HepG2 (cell line): ENCODE results near the gene NEDD4L. TPM values are rescaled to one million over a fixed set of nuclear protein-coding genes. Genes with fewer than 3 reads are reported as not detected.
A peak's percentile ranks its signal among the peaks of the same experiment; 100 is the strongest.

ENCODE experiments used
- ATAC-seq: fragments of 200-7000 bp; cut with Tn5 transposase; 3 replicates; pipeline ENCODE4 v1.9.1; 2020; ENCODE audit warnings: mild to moderate bottlenecking, moderate library complexity
- BruUV-seq: library from RNA; stranded (reverse); fragments of 400-500 nt; replicated peaks from 2 replicates; lab custom pipeline; 2021; lab: Mats Ljungman, UMichigan
- CTCF ChIA-PET: fragments of 300-600 bp; formaldehyde crosslinking; extraction: SDS; loops from one replicate; lab custom pipeline; 2021; ENCODE audit warnings: low total read pairs, inconsistent platforms, low intra/inter-chr PET ratio; lab: Yijun Ruan, JAX
- POLR2A ChIA-PET: fragments of 350-600 bp; sonication (Branson Sonifier 250); formaldehyde crosslinking; loops from one replicate; lab custom pipeline; 2020; ENCODE audit warnings: antibody characterized with exemption, inconsistent platforms; lab: Yijun Ruan, JAX
- DNase-seq: peaks from one replicate; pipeline ENCODE4 v3.0.0-alpha.2; 2015; ENCODE audit warnings: low spot score
- FAIRE-seq: peaks from 3 replicates; lab custom pipeline; 2011; peaks lifted over from hg19 to GRCh38; lab: Jason Lieb, UNC
- H2AFZ ChIP-seq: one replicate; pipeline ENCODE4 v1.6.1; 2011; ENCODE audit warnings: low read length, inconsistent platforms
- H3K27ac ChIP-seq: fragments of 300-600 bp; 3 replicates; pipeline ENCODE4 v1.8.0; 2011; ENCODE audit warnings: mixed run types, mild to moderate bottlenecking, mixed read lengths, low read length, inconsistent platforms; ENCODE audit not compliant: insufficient read depth; ENCODE audit errors: extremely low read length
- H3K27me3 ChIP-seq, 2 experiments: fragments of 200-600 bp in 1 of 2; 2 replicates in 1 of 2; 3 replicates in 1 of 2; pipeline versions ENCODE4 v1.6.0 to v1.8.0; 2011; ENCODE audit warnings: low read length in 2 of 2, mild to moderate bottlenecking in 2 of 2, moderate library complexity in 2 of 2, inconsistent platforms in 1 of 2; ENCODE audit not compliant: insufficient read depth in 2 of 2, control insufficient read depth in 1 of 2
- H3K36me3 ChIP-seq, 2 experiments: fragments of 200-600 bp in 1 of 2; replicated peaks in 1 of 2; 2 replicates in 1 of 2; 3 replicates in 1 of 2; pipeline versions ENCODE4 v1.5.1 to v1.8.0; 2011; ENCODE audit warnings: low read length in 2 of 2, inconsistent platforms in 1 of 2; ENCODE audit not compliant: insufficient read depth in 2 of 2, control insufficient read depth in 1 of 2
- H3K4me1 ChIP-seq: 2 replicates; pipeline ENCODE4 v1.5.1; 2012; ENCODE audit warnings: low read length, inconsistent platforms; ENCODE audit not compliant: insufficient read depth
- H3K4me2 ChIP-seq: 2 replicates; pipeline ENCODE4 v1.6.0; 2011; ENCODE audit warnings: low read depth, low read length, inconsistent platforms
- H3K4me3 ChIP-seq, 3 experiments: fragments of 200-600 bp in 1 of 3; sonication (generic), shearing (Covaris generic) in 1 of 3; replicated peaks in 1 of 3; 2 replicates each; pipeline ENCODE4 v1.5.1; 2011 to 2016; ENCODE audit warnings: low read length in 3 of 3, inconsistent platforms in 2 of 3, low read depth in 2 of 3, mild to moderate bottlenecking in 2 of 3, control low read depth in 1 of 3, mixed read lengths in 1 of 3; ENCODE audit not compliant: insufficient read depth in 1 of 3
- H3K79me2 ChIP-seq: one replicate; pipeline ENCODE4 v1.6.1; 2011; ENCODE audit warnings: low read length, inconsistent platforms; ENCODE audit not compliant: insufficient read depth
- H3K9ac ChIP-seq: 2 replicates; pipeline ENCODE4 v1.6.0; 2011; ENCODE audit warnings: mild to moderate bottlenecking, low read depth, low read length, inconsistent platforms; ENCODE audit not compliant: insufficient read depth
- H3K9me3 ChIP-seq: 2 replicates; pipeline ENCODE4 v1.5.1; 2012; ENCODE audit warnings: mild to moderate bottlenecking, low read length
- H4K20me1 ChIP-seq: 2 replicates; pipeline ENCODE4 v1.6.0; 2011; ENCODE audit warnings: inconsistent platforms, mild to moderate bottlenecking, low read length, moderate library complexity; ENCODE audit not compliant: insufficient read depth
- BRD4 ChIP-seq: sonication (generic); formaldehyde crosslinking; IDR thresholded peaks from 2 replicates; pipeline ENCODE4 v1.4.0; 2020; ENCODE audit warnings: missing genetic modification reagents
- CHD2 ChIP-seq: IDR thresholded peaks from 2 replicates; pipeline ENCODE4 v1.6.1; 2011; ENCODE audit warnings: low read depth, low read length, improper control_type of control experiment
- IKZF1 ChIP-seq: fragments of 450-650 bp; IDR thresholded peaks from 2 replicates; pipeline ENCODE4 v1.7.1; 2016
- KLF6 ChIP-seq: IDR thresholded peaks from 2 replicates; pipeline ENCODE4 v1.8.0; 2016; ENCODE audit warnings: missing biosample characterization, missing genetic modification reagents
- POGZ ChIP-seq: sonication (generic); formaldehyde crosslinking; IDR thresholded peaks from 2 replicates; pipeline ENCODE4 v1.4.0; 2020; ENCODE audit warnings: mild to moderate bottlenecking, missing genetic modification reagents
- PRDM10 ChIP-seq: sonication (generic); formaldehyde crosslinking; IDR thresholded peaks from 2 replicates; pipeline ENCODE4 v1.4.0; 2020; ENCODE audit warnings: low read depth, missing genetic modification reagents
- SIN3A ChIP-seq: IDR thresholded peaks from 2 replicates; pipeline ENCODE4 v1.6.1; 2011; ENCODE audit warnings: low read depth, mild to moderate bottlenecking, control low read depth, low read length, borderline replicate concordance
- SMARCC2 ChIP-seq: fragments of 450-650 bp; IDR thresholded peaks from 2 replicates; pipeline ENCODE4 v1.6.1; 2017; ENCODE audit warnings: antibody characterized with exemption, mild to moderate bottlenecking
- SRSF4 ChIP-seq: fragments of 200-400 bp; formaldehyde crosslinking; IDR thresholded peaks from one replicate; pipeline ENCODE4 v1.6.1; 2018; ENCODE audit warnings: mild to moderate bottlenecking, low read depth, low read length, moderate library complexity; ENCODE audit not compliant: poor library complexity, severe bottlenecking
- THAP9 ChIP-seq: sonication (generic); formaldehyde crosslinking; IDR thresholded peaks from 2 replicates; pipeline ENCODE4; 2020; ENCODE audit warnings: missing genetic modification reagents, mild to moderate bottlenecking, borderline replicate concordance
- ZNF615 ChIP-seq: sonication (generic); formaldehyde crosslinking; IDR thresholded peaks from 2 replicates; pipeline ENCODE4 v1.5.0; 2020; ENCODE audit warnings: mild to moderate bottlenecking, missing genetic modification reagents, borderline replicate concordance
- ZNF616 ChIP-seq: sonication (generic); formaldehyde crosslinking; IDR thresholded peaks from 2 replicates; pipeline ENCODE4 v1.5.0; 2020; ENCODE audit warnings: low read depth, mild to moderate bottlenecking, missing genetic modification reagents
- ZNF619 ChIP-seq: sonication (generic); formaldehyde crosslinking; IDR thresholded peaks from 2 replicates; pipeline ENCODE4 v1.4.0; 2020; ENCODE audit warnings: mild to moderate bottlenecking, missing genetic modification reagents
- WGBS: methylation state at CpG from one replicate; pipeline ENCODE4 v1.1.6; 2017; ENCODE audit warnings: low lambda C conversion rate; 5-methylcytosine and 5-hydroxymethylcytosine counted together
- in situ Hi-C: cut with HindIII; loops from 2 replicates; pipeline ENCODE4 v1.10.0; 2017; ENCODE audit warnings: low pct_unique_long_range_greater_than_20kb; ENCODE audit not compliant: extremely low pct_ligation_motif_present
- intact Hi-C: fragments of 100-400 bp; cut with micrococcal nuclease; formaldehyde crosslinking; loops from one replicate; pipeline ENCODE4 v1.10.0; 2022; ENCODE audit not compliant: unreplicated experiment
- polyA plus RNA-seq, 8 experiments: library from polyadenylated mRNA; depleted of rRNA in 3 of 8; stranded (reverse) in 7 of 8; unstranded in 1 of 8; fragments of >200 nt; fragmentation: Illumina TruSeq in 4 of 8; extraction: Trizol in 4 of 8; gene quantifications; 2 replicates each; pipeline versions ENCODE4 v1.2.1 to v1.2.3, GENCODE V29; 2011 to 2016; ENCODE audit warnings: low read depth in 4 of 8, missing spikeins in 1 of 8, mixed read lengths in 1 of 8; ENCODE audit not compliant: insufficient read depth in 1 of 8
- total RNA-seq, 5 experiments: library from RNA; depleted of rRNA; stranded (reverse); fragments of >200 nt; fragmentation: Illumina TruSeq; extraction: Trizol; gene quantifications; 2 replicates each; pipeline ENCODE4 v1.2.3, GENCODE V29; 2016; ENCODE audit warnings: low read depth in 1 of 5

NEDD4L gene
- total and polyA plus RNA-seq, 2 of the 13 experiments (the other 11 are each of a cell fraction or from before 2014, with no cell fraction given): 168 to 390 TPM

- Histone ChIP-seq H3K4me2 (peak overlapping the region; percentile 88), H3K79me2 (peaks cover 75% of the 10 kb centered on the region)
- no peak for ATAC-seq
- TF ChIP-seq SMARCC2: no peak
- no peak for TF ChIP-seq KLF6 (CRISPR knock-in tag)
- TF ChIP-seq BRD4 (CRISPR knock-in tag): no peak
- no peak for TF ChIP-seq IKZF1
- 0 out of 2 replicates have a peak, but pooled peaks have one; percentile 0 for TF ChIP-seq SIN3A
- no peak for TF ChIP-seq SRSF4
- TF ChIP-seq CHD2: no peak
- no peak for TF ChIP-seq ZNF616 (CRISPR knock-in tag)
- no peak for TF ChIP-seq PRDM10 (CRISPR knock-in tag)
- no peak for TF ChIP-seq ZNF619 (CRISPR knock-in tag)
- TF ChIP-seq THAP9 (CRISPR knock-in tag): no peak
- no peak for TF ChIP-seq POGZ (CRISPR knock-in tag)
- no peak for TF ChIP-seq ZNF615
These were observed 2.9 kb downstream of the NEDD4L start for GRCh38 chr18:58046794-58047555.

More at GRCh38 chr18:58046794-58047555, 2.9 kb downstream of the NEDD4L start:
- DNase-seq (peak; percentile 55), FAIRE-seq (peak; percentile 50)
- peak overlapping the region; percentile 87 to 96 (median 90) for H3K4me3 ChIP-seq
- H3K9me3 ChIP-seq: no peaks in the 10 kb centered on the region
- H3K36me3 ChIP-seq: peaks cover 1 to 3% of the 10 kb centered on the region in 2 experiments; a peak in 2 of 5 replicates
- no peak overlapping the region for H2AFZ ChIP-seq
- 13% methylated on average over 12 of the region's 12 CpGs for WGBS
- peak overlapping the region; percentile 83 for H3K27ac ChIP-seq
- ChIA-PET POLR2A (interaction anchor here (0.9 to 2.1 kb wide), 9 partner anchors 21 to 435 kb away, joined by 3 to 9 read pairs (median 3); no protein-coding TSS in a partner anchor), CTCF (no interaction called here)
- in situ Hi-C loops: loop anchor here (5.0 kb wide), 1 partner anchor 350 kb away; no protein-coding TSS in a partner anchor
- intact Hi-C loops: loop anchor here (2.0 to 10.0 kb wide), 2 partner anchors 352 to 478 kb away; no protein-coding TSS in a partner anchor
- H4K20me1 ChIP-seq: peaks cover 35% of the 10 kb centered on the region
- no peaks in the 10 kb centered on the region; a peak in 1 of 5 replicates for H3K27me3 ChIP-seq
- peak overlapping the region; percentile 89 for H3K9ac ChIP-seq
- peaks cover 58% of the 10 kb centered on the region for H3K4me1 ChIP-seq
- no TSS peak for BruUV-seq
